MM.1S (cell line): ENCODE data around the gene NDUFS7.

Experiments used
- DNase-seq: peaks from one replicate; pipeline ENCODE4 v3.0.0-alpha.2; 2015
- H2AFZ ChIP-seq: fragments of 300-600 bp; sonication (generic); 2 replicates; pipeline ENCODE4 v1.6.0; 2016; ENCODE audit warnings: antibody characterized with exemption, low read length
- H3F3A ChIP-seq: fragments of 300-600 bp; sonication (generic); 2 replicates; pipeline ENCODE4 v1.6.1; 2016; ENCODE audit warnings: mild to moderate bottlenecking, antibody characterized with exemption, low read length, moderate library complexity, mixed read lengths; ENCODE audit not compliant: insufficient read depth
- H3K27ac ChIP-seq: fragments of 300-600 bp; sonication (generic); 2 replicates; pipeline ENCODE4 v1.5.1; 2016; ENCODE audit warnings: mild to moderate bottlenecking, low read length
- H3K27me3 ChIP-seq: fragments of 300-600 bp; sonication (generic); replicated peaks from 2 replicates; pipeline ENCODE4 v1.6.0; 2016; ENCODE audit warnings: low read length; ENCODE audit not compliant: insufficient read depth
- H3K36me3 ChIP-seq: fragments of 300-600 bp; sonication (generic); replicated peaks from 2 replicates; pipeline ENCODE4 v1.6.1; 2016; ENCODE audit warnings: mild to moderate bottlenecking, low read length, mixed read lengths; ENCODE audit not compliant: insufficient read depth
- H3K4me1 ChIP-seq: fragments of 300-600 bp; sonication (generic); 2 replicates; pipeline ENCODE4 v1.6.1; 2016; ENCODE audit warnings: low read length, mixed read lengths
- H3K4me2 ChIP-seq: fragments of 300-600 bp; sonication (generic); 2 replicates; pipeline ENCODE4 v1.6.0; 2016; ENCODE audit warnings: low read depth, low read length
- H3K4me3 ChIP-seq: fragments of 300-600 bp; sonication (generic); 2 replicates; pipeline ENCODE4 v1.5.1; 2016; ENCODE audit warnings: low read length, mixed read lengths
- H3K79me2 ChIP-seq: fragments of 300-600 bp; sonication (generic); 2 replicates; pipeline ENCODE4 v1.6.1; 2016; ENCODE audit warnings: mixed run types, low read length, mixed read lengths
- H3K9ac ChIP-seq: fragments of 300-600 bp; sonication (generic); 2 replicates; pipeline ENCODE4 v1.6.1; 2016; ENCODE audit warnings: low read length, mixed read lengths
- H3K9me2 ChIP-seq: fragments of 300-600 bp; sonication (generic); replicated peaks from 2 replicates; pipeline ENCODE4 v1.6.1; 2016; ENCODE audit warnings: mild to moderate bottlenecking, low read length, mixed read lengths; ENCODE audit not compliant: insufficient read depth
- H3K9me3 ChIP-seq: fragments of 300-600 bp; sonication (generic); replicated peaks from 2 replicates; pipeline ENCODE4 v1.6.1; 2016; ENCODE audit warnings: mild to moderate bottlenecking, low read length, mixed read lengths; ENCODE audit not compliant: insufficient read depth
- H4K20me1 ChIP-seq: fragments of 300-600 bp; sonication (generic); 2 replicates; pipeline ENCODE4 v1.6.1; 2016; ENCODE audit warnings: mild to moderate bottlenecking, low read length, moderate library complexity, mixed read lengths; ENCODE audit not compliant: insufficient read depth
- CTCF ChIP-seq: fragments of 300-600 bp; sonication (generic); IDR thresholded peaks from 2 replicates; pipeline ENCODE4 v1.5.1; 2016; ENCODE audit warnings: antibody characterized with exemption, low read length, mixed read lengths
- EZH2 ChIP-seq: fragments of 300-600 bp; sonication (generic); optimal IDR thresholded peaks from 2 replicates; pipeline ENCODE3; 2017; ENCODE audit warnings: low read depth, mild to moderate bottlenecking, antibody characterized with exemption, low read length, mixed read lengths
- EZH2phosphoT487 ChIP-seq: fragments of 300-600 bp; sonication (generic); IDR thresholded peaks from 2 replicates; pipeline ENCODE4 v1.6.1; 2018; ENCODE audit warnings: antibody characterized with exemption, low read length

NDUFS7 gene

GRCh38 chr19:1360126-1360817 is 23.4 kb upstream of the NDUFS7 start:
- Histone ChIP-seq H3K9ac (no peak overlapping the region), H3K79me2 (peaks cover 10% of the 10 kb centered on the region; the same call in 1 of the 2 replicates), H3K36me3 (no peaks in the 10 kb centered on the region), H3K27ac (no peak overlapping the region), H3K4me2 (no peak overlapping the region), H4K20me1 (no peaks in the 10 kb centered on the region), H3K4me3 (no peak overlapping the region), H3K27me3 (no peaks in the 10 kb centered on the region), H3K9me3 (no peaks in the 10 kb centered on the region), H2AFZ (no peak overlapping the region), H3K4me1 (0 out of 2 replicates have a peak, but pooled peaks cover 6% of the 10 kb centered on the region), H3F3A (no peaks in the 10 kb centered on the region), H3K9me2 (no peaks in the 10 kb centered on the region)
- TF ChIP-seq CTCF = no peak
- no peak for TF ChIP-seq EZH2
- no peak for TF ChIP-seq EZH2phosphoT487
- no peak for DNase-seq

- H3K9me2 ChIP-seq = no peaks in the 10 kb centered on the region
- H3K4me2 ChIP-seq = no peak overlapping the region
- no peaks in the 10 kb centered on the region for H3K36me3 ChIP-seq
- H3K9ac ChIP-seq = no peak overlapping the region
- H3K79me2 ChIP-seq = peaks cover 3% of the 10 kb centered on the region; the same call in 1 of the 2 replicates
- H4K20me1 ChIP-seq = no peaks in the 10 kb centered on the region
- H3K4me3 ChIP-seq = no peak overlapping the region
- no peaks in the 10 kb centered on the region for H3K9me3 ChIP-seq
- 0 out of 2 replicates have a peak, but pooled peaks cover 7% of the 10 kb centered on the region for H3K4me1 ChIP-seq
- no peaks in the 10 kb centered on the region for H3K27me3 ChIP-seq
- no peak overlapping the region for H2AFZ ChIP-seq
- no peak for TF ChIP-seq EZH2
- no peak for TF ChIP-seq CTCF
- no peak for TF ChIP-seq EZH2phosphoT487
- no peaks in the 10 kb centered on the region for H3F3A ChIP-seq
- H3K27ac ChIP-seq = no peak overlapping the region
- DNase-seq = no peak
Observed at GRCh38 chr19:1360818-1361461, 22.8 kb upstream of the NDUFS7 start.

GRCh38 chr19:1361601-1362386 is 21.9 kb upstream of the NDUFS7 start:
- H3K27ac ChIP-seq = no peak overlapping the region

More at GRCh38 chr19:1361601-1362386, 21.9 kb upstream of the NDUFS7 start:
- no peaks in the 10 kb centered on the region for H4K20me1 ChIP-seq
- DNase-seq = no peak
- no peak overlapping the region for H2AFZ ChIP-seq
- no peak overlapping the region for H3K9ac ChIP-seq
- no peaks in the 10 kb centered on the region for H3K9me3 ChIP-seq
- no peak for TF ChIP-seq EZH2
- TF ChIP-seq CTCF = no peak
- no peak for TF ChIP-seq EZH2phosphoT487
- no peak overlapping the region for H3K4me3 ChIP-seq
- H3K79me2 ChIP-seq = no peaks in the 10 kb centered on the region
- 0 out of 2 replicates have a peak, but pooled peaks cover 7% of the 10 kb centered on the region for H3K4me1 ChIP-seq
- no peak overlapping the region for H3K4me2 ChIP-seq
- H3K9me2 ChIP-seq = no peaks in the 10 kb centered on the region
- no peaks in the 10 kb centered on the region for H3K27me3 ChIP-seq
- no peaks in the 10 kb centered on the region for H3F3A ChIP-seq
- no peaks in the 10 kb centered on the region for H3K36me3 ChIP-seq
